Peyer's patch (tissue), 4 donors: Measurements from ENCODE around the gene ZNHIT2.

Experiments
- CTCF ChIP-seq, 6 experiments: fragments of 450-650 bp in 4 of 6; fragments of 200-600 bp in 2 of 6; sonication (generic) in 1 of 6; IDR thresholded peaks; one replicate each; pipeline ENCODE4 v1.5.1; 2017 to 2019; ENCODE audit warnings: antibody characterized with exemption in 6 of 6, mild to moderate bottlenecking in 3 of 6, moderate library complexity in 1 of 6
- POLR2A ChIP-seq, 2 donors: fragments of 450-650 bp; IDR thresholded peaks; one replicate each; pipeline ENCODE4 v1.5.1; 2017; ENCODE audit warnings: antibody characterized with exemption in 2 of 2, mild to moderate bottlenecking in 2 of 2, moderate library complexity in 2 of 2

- TF ChIP-seq CTCF (IDR thresholded peaks at IDR 0.05): no peak
- TF ChIP-seq POLR2A (IDR thresholded peaks at IDR 0.05): no peak
Observed at GRCh38 chr11:65151331-65151899, 33.9 kb upstream of the ZNHIT2 start.
